Endothelial cell of umbilical vein (primary cell): Measurements from ENCODE around the gene CLDND2. TPM values are rescaled to one million over a fixed set of nuclear protein-coding genes. Genes with fewer than 3 reads are reported as not detected.

Source experiments
- BruUV-seq: library from RNA; stranded (reverse); fragments of 400-500 nt; replicated peaks from 2 replicates; lab custom pipeline; 2021; lab: Mats Ljungman, UMichigan
- CTCF ChIA-PET: fragments of 300-600, 350-600 bp; sonication (Branson Sonifier 250); formaldehyde crosslinking; loops from one replicate; lab custom pipeline; 2021; ENCODE audit warnings: antibody characterized with exemption, inconsistent platforms; lab: Charles Lee
- POLR2A ChIA-PET: fragments of 300-600, 350-600 bp; sonication (Branson Sonifier 250); formaldehyde crosslinking; loops from one replicate; lab custom pipeline; 2021; ENCODE audit warnings: antibody characterized with exemption, inconsistent platforms; lab: Charles Lee
- DNase-seq: peaks from one replicate; pipeline ENCODE4 v3.0.0-alpha.2; 2011; ENCODE audit warnings: low read depth, low spot score
- FAIRE-seq: peaks from 2 replicates; lab custom pipeline; 2011; peaks lifted over from hg19 to GRCh38; lab: Jason Lieb, UNC
- H2AFZ ChIP-seq: 2 replicates; pipeline ENCODE4 v1.6.0; 2012; ENCODE audit warnings: low read depth, low read length, control low read depth, inconsistent platforms
- H3K27ac ChIP-seq: 2 replicates; pipeline ENCODE4 v1.5.1; 2011; ENCODE audit warnings: low read depth, mild to moderate bottlenecking, control low read depth, low read length, moderate library complexity; ENCODE audit not compliant: insufficient read depth
- H3K27me3 ChIP-seq, 2 experiments: 2 replicates each; pipeline versions ENCODE4 v1.6.0 to v1.6.1; 2011; ENCODE audit warnings: low read length in 2 of 2, mixed read lengths in 1 of 2; ENCODE audit not compliant: control insufficient read depth in 2 of 2, insufficient read depth in 2 of 2
- H3K36me3 ChIP-seq, 2 experiments: 2 replicates in 1 of 2; 3 replicates in 1 of 2; pipeline ENCODE4 v1.5.1; 2011; ENCODE audit warnings: low read length in 2 of 2, mild to moderate bottlenecking in 1 of 2, moderate library complexity in 1 of 2; ENCODE audit not compliant: control insufficient read depth in 2 of 2, insufficient read depth in 2 of 2; ENCODE audit errors: extremely low read depth in 1 of 2
- H3K4me1 ChIP-seq: 3 replicates; pipeline ENCODE4 v1.5.1; 2011; ENCODE audit warnings: mild to moderate bottlenecking, low read length; ENCODE audit not compliant: control insufficient read depth, insufficient read depth; ENCODE audit errors: extremely low read depth
- H3K4me2 ChIP-seq: 2 replicates; pipeline ENCODE4 v1.6.1; 2011; ENCODE audit warnings: low read length, control low read depth, mixed read lengths; ENCODE audit not compliant: insufficient read depth
- H3K4me3 ChIP-seq, 3 experiments: fragments of 200-600 bp in 1 of 3; sonication (generic), shearing (Covaris generic) in 1 of 3; replicated peaks in 1 of 3; 2 replicates each; pipeline ENCODE4 v1.5.1; 2011 to 2016; ENCODE audit warnings: control low read depth in 3 of 3, low read length in 3 of 3, mild to moderate bottlenecking in 2 of 3, inconsistent platforms in 1 of 3, low read depth in 1 of 3, moderate library complexity in 1 of 3; ENCODE audit not compliant: insufficient read depth in 1 of 3
- H3K79me2 ChIP-seq: 2 replicates; pipeline ENCODE4 v1.6.0; 2012; ENCODE audit warnings: low read length, inconsistent platforms; ENCODE audit not compliant: control insufficient read depth, insufficient read depth
- H3K9ac ChIP-seq: replicated peaks from 2 replicates; pipeline ENCODE3; 2011; ENCODE audit warnings: low read length, control low read depth; ENCODE audit not compliant: insufficient read depth; ENCODE audit errors: extremely low read depth
- H3K9me1 ChIP-seq: replicated peaks from 3 replicates; pipeline ENCODE4 v1.6.0; 2011; ENCODE audit warnings: mild to moderate bottlenecking, low read length; ENCODE audit not compliant: control insufficient read depth, insufficient read depth; ENCODE audit errors: extremely low read depth
- H3K9me3 ChIP-seq: replicated peaks from 2 replicates; pipeline ENCODE4 v1.5.1; 2012; ENCODE audit warnings: low read length, inconsistent platforms; ENCODE audit not compliant: control insufficient read depth, insufficient read depth
- H4K20me1 ChIP-seq: replicated peaks from 2 replicates; pipeline ENCODE3; 2011; ENCODE audit warnings: mild to moderate bottlenecking, low read length; ENCODE audit not compliant: control insufficient read depth, insufficient read depth; ENCODE audit errors: extremely low read depth
- CTCF ChIP-seq, 2 donors: IDR thresholded peaks; 1 replicate in 1 of 2; 2 replicates in 1 of 2; pipeline ENCODE4 v1.5.1; 2011; ENCODE audit warnings: low read length in 2 of 2, mild to moderate bottlenecking in 2 of 2, moderate library complexity in 2 of 2, control low read depth in 1 of 2, inconsistent platforms in 1 of 2, low read depth in 1 of 2; ENCODE audit not compliant: insufficient read depth in 1 of 2; ENCODE audit errors: extremely low read depth in 1 of 2
- EZH2 ChIP-seq: IDR thresholded peaks from 2 replicates; pipeline ENCODE4 v1.6.1; 2012; ENCODE audit warnings: borderline replicate concordance, low read depth, mild to moderate bottlenecking, moderate library complexity, low read length, inconsistent platforms; ENCODE audit not compliant: severe bottlenecking
- FOS ChIP-seq: IDR thresholded peaks from 2 replicates; pipeline ENCODE4 v1.6.1; 2011; ENCODE audit warnings: mild to moderate bottlenecking, low read length, moderate library complexity, borderline replicate concordance; ENCODE audit not compliant: insufficient read depth
- GATA2 ChIP-seq: IDR thresholded peaks from 2 replicates; pipeline ENCODE4 v1.7.0; 2011; ENCODE audit warnings: low read depth, mild to moderate bottlenecking, moderate library complexity, mixed read lengths, low read length; ENCODE audit not compliant: insufficient read length, insufficient read depth
- JUN ChIP-seq: IDR thresholded peaks from 2 replicates; pipeline ENCODE4 v1.6.1; 2011; ENCODE audit warnings: borderline replicate concordance, low read depth; ENCODE audit not compliant: insufficient read length, insufficient read depth
- MAX ChIP-seq: IDR thresholded peaks from 2 replicates; pipeline ENCODE4 v1.6.1; 2011; ENCODE audit not compliant: insufficient read depth, insufficient read length
- MYC ChIP-seq: IDR thresholded peaks from one replicate; pipeline ENCODE4 v1.6.1; 2011; ENCODE audit warnings: mild to moderate bottlenecking, low read depth, low read length
- POLR2A ChIP-seq: IDR thresholded peaks from 2 replicates; pipeline ENCODE4 v1.6.1; 2012; ENCODE audit warnings: low read depth, mild to moderate bottlenecking, control low read depth, low read length
- POLR2AphosphoS5 ChIP-seq: IDR thresholded peaks from 2 replicates; pipeline ENCODE4 v1.6.1; 2012; ENCODE audit warnings: low read depth, mild to moderate bottlenecking, control low read depth, low read length, moderate library complexity; ENCODE audit not compliant: insufficient read depth
- dilution Hi-C: fragments of 300-500 bp; cut with MboI; formaldehyde crosslinking; loops from one replicate; pipeline ENCODE4 v1.15.0; 2019; ENCODE audit warnings: low sequenced_read_pairs; ENCODE audit not compliant: extremely low pct_ligation_motif_present
- intact Hi-C: fragments of 100-400 bp; cut with micrococcal nuclease; formaldehyde crosslinking; loops from one replicate; pipeline ENCODE4 v1.10.0; 2022
- polyA plus RNA-seq, 4 experiments: library from polyadenylated mRNA; depleted of rRNA in 3 of 4; stranded (reverse) in 3 of 4; unstranded in 1 of 4; fragments of >200 nt; gene quantifications; 2 replicates each; pipeline versions ENCODE4 v1.2.1 to v1.2.3, GENCODE V29; 2011 to 2012; ENCODE audit warnings: missing spikeins in 1 of 4
- total RNA-seq: library from RNA; stranded (reverse); gene quantifications from 2 replicates; pipeline ENCODE4 v1.2.3, GENCODE V29; 2021

The CLDND2 gene
- total and polyA plus RNA-seq, 2 donors (not counting 3 experiments of a cell fraction or from before 2014, with no cell fraction given) = 0.97 TPM; not detected in 1

DNA sequence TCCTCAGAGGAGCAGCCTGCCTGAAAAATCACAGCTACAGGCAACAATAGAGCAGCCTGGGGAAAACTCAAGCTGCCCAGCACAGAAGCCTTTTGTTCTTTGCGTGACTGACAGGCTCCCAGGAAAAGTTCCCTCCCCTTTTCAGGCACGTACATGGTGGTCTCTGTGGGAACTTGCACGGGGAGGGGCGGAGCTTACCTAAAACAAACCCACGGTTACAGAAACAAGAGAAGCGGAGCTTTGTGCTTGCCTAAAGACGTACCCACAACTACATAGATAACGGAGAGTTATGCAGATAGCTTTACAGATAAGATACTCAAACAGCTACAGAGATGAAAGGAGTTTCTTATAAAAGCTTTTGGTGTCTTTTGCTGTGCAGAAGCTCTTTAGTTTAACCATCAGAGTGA, 14.1 kb downstream of the CLDND2 start:
- no peak for DNase-seq
- H3K36me3 ChIP-seq = peaks cover 0 to 3% of the 10 kb centered on the region in 2 experiments
- no peak overlapping the region for H3K27ac ChIP-seq
- TF ChIP-seq MYC (no peak), EZH2 (no peak), GATA2 (no peak), CTCF (IDR thresholded peaks at IDR 0.05; ENCODE audit: extremely low read depth in 1 of 2, insufficient read depth in 1 of 2, low read depth in 1 of 2, low read length in 2 of 2) (no peak), POLR2A (no peak), MAX (no peak), JUN (no peak), POLR2AphosphoS5 (no peak), FOS (no peak)
- H2AFZ ChIP-seq = no peak overlapping the region
- no peaks in the 10 kb centered on the region for H3K9me1 ChIP-seq
- no peak overlapping the region for H3K4me3 ChIP-seq
- no peak for FAIRE-seq
- H3K9me3 ChIP-seq = no peaks in the 10 kb centered on the region
- POLR2A ChIA-PET = no interaction called here
- BruUV-seq = no TSS peak
- no peaks in the 10 kb centered on the region for H3K27me3 ChIP-seq
- dilution Hi-C loops (no loop called here), intact Hi-C loops (no loop called here)
- H3K9ac ChIP-seq = no peak overlapping the region
- H4K20me1 ChIP-seq = no peaks in the 10 kb centered on the region
- CTCF ChIA-PET = no interaction called here
- no peaks in the 10 kb centered on the region for H3K4me1 ChIP-seq
- no peaks in the 10 kb centered on the region for H3K79me2 ChIP-seq
- no peak overlapping the region for H3K4me2 ChIP-seq
